HepG2 (cell line): ENCODE data around the gene CABP4. TPM values are rescaled to one million over a fixed set of nuclear protein-coding genes. Genes with fewer than 3 reads are reported as not detected.

Source experiments
- ATAC-seq: fragments of 200-7000 bp; cut with Tn5 transposase; 3 replicates; pipeline ENCODE4 v1.9.1; 2020; ENCODE audit warnings: mild to moderate bottlenecking, moderate library complexity
- BruUV-seq: library from RNA; stranded (reverse); fragments of 400-500 nt; replicated peaks from 2 replicates; lab custom pipeline; 2021; lab: Mats Ljungman, UMichigan
- CTCF ChIA-PET: fragments of 300-600 bp; formaldehyde crosslinking; extraction: SDS; loops from one replicate; lab custom pipeline; 2021; ENCODE audit warnings: low total read pairs, inconsistent platforms, low intra/inter-chr PET ratio; lab: Yijun Ruan, JAX
- POLR2A ChIA-PET: fragments of 350-600 bp; sonication (Branson Sonifier 250); formaldehyde crosslinking; loops from one replicate; lab custom pipeline; 2020; ENCODE audit warnings: antibody characterized with exemption, inconsistent platforms; lab: Yijun Ruan, JAX
- DNase-seq: peaks from one replicate; pipeline ENCODE4 v3.0.0-alpha.2; 2015; ENCODE audit warnings: low spot score
- FAIRE-seq: peaks from 3 replicates; lab custom pipeline; 2011; peaks lifted over from hg19 to GRCh38; lab: Jason Lieb, UNC
- H2AFZ ChIP-seq: one replicate; pipeline ENCODE4 v1.6.1; 2011; ENCODE audit warnings: low read length, inconsistent platforms
- H3K27ac ChIP-seq: fragments of 300-600 bp; 3 replicates; pipeline ENCODE4 v1.8.0; 2011; ENCODE audit warnings: mixed run types, mild to moderate bottlenecking, mixed read lengths, low read length, inconsistent platforms; ENCODE audit not compliant: insufficient read depth; ENCODE audit errors: extremely low read length
- H3K27me3 ChIP-seq, 2 experiments: fragments of 200-600 bp in 1 of 2; 2 replicates in 1 of 2; 3 replicates in 1 of 2; pipeline versions ENCODE4 v1.6.0 to v1.8.0; 2011; ENCODE audit warnings: low read length in 2 of 2, mild to moderate bottlenecking in 2 of 2, moderate library complexity in 2 of 2, inconsistent platforms in 1 of 2; ENCODE audit not compliant: insufficient read depth in 2 of 2, control insufficient read depth in 1 of 2
- H3K36me3 ChIP-seq, 2 experiments: fragments of 200-600 bp in 1 of 2; replicated peaks in 1 of 2; 2 replicates in 1 of 2; 3 replicates in 1 of 2; pipeline versions ENCODE4 v1.5.1 to v1.8.0; 2011; ENCODE audit warnings: low read length in 2 of 2, inconsistent platforms in 1 of 2; ENCODE audit not compliant: insufficient read depth in 2 of 2, control insufficient read depth in 1 of 2
- H3K4me1 ChIP-seq: 2 replicates; pipeline ENCODE4 v1.5.1; 2012; ENCODE audit warnings: low read length, inconsistent platforms; ENCODE audit not compliant: insufficient read depth
- H3K4me2 ChIP-seq: 2 replicates; pipeline ENCODE4 v1.6.0; 2011; ENCODE audit warnings: low read depth, low read length, inconsistent platforms
- H3K4me3 ChIP-seq, 3 experiments: fragments of 200-600 bp in 1 of 3; sonication (generic), shearing (Covaris generic) in 1 of 3; replicated peaks in 1 of 3; 2 replicates each; pipeline ENCODE4 v1.5.1; 2011 to 2016; ENCODE audit warnings: low read length in 3 of 3, inconsistent platforms in 2 of 3, low read depth in 2 of 3, mild to moderate bottlenecking in 2 of 3, control low read depth in 1 of 3, mixed read lengths in 1 of 3; ENCODE audit not compliant: insufficient read depth in 1 of 3
- H3K79me2 ChIP-seq: one replicate; pipeline ENCODE4 v1.6.1; 2011; ENCODE audit warnings: low read length, inconsistent platforms; ENCODE audit not compliant: insufficient read depth
- H3K9ac ChIP-seq: 2 replicates; pipeline ENCODE4 v1.6.0; 2011; ENCODE audit warnings: mild to moderate bottlenecking, low read depth, low read length, inconsistent platforms; ENCODE audit not compliant: insufficient read depth
- H3K9me3 ChIP-seq: 2 replicates; pipeline ENCODE4 v1.5.1; 2012; ENCODE audit warnings: mild to moderate bottlenecking, low read length
- H4K20me1 ChIP-seq: 2 replicates; pipeline ENCODE4 v1.6.0; 2011; ENCODE audit warnings: inconsistent platforms, mild to moderate bottlenecking, low read length, moderate library complexity; ENCODE audit not compliant: insufficient read depth
- AGO2 ChIP-seq: fragments of 200-400 bp; formaldehyde crosslinking; optimal IDR thresholded peaks from 2 replicates; pipeline ENCODE3; 2017; ENCODE audit warnings: mild to moderate bottlenecking, low read depth, low read length, moderate library complexity
- ATF1 ChIP-seq: IDR thresholded peaks from 2 replicates; pipeline ENCODE4 v1.6.1; 2016; ENCODE audit warnings: mild to moderate bottlenecking, control low read depth
- PATZ1 ChIP-seq: sonication (generic); formaldehyde crosslinking; IDR thresholded peaks from 2 replicates; pipeline ENCODE4 v1.4.0; 2020; ENCODE audit warnings: missing genetic modification reagents
- POLR2G ChIP-seq: fragments of 200-400 bp; formaldehyde crosslinking; IDR thresholded peaks from 2 replicates; pipeline ENCODE4 v1.6.1; 2018; ENCODE audit warnings: mild to moderate bottlenecking, low read depth, low read length, moderate library complexity
- RBFOX2 ChIP-seq: fragments of 200-400 bp; formaldehyde crosslinking; IDR thresholded peaks from 2 replicates; pipeline ENCODE4 v1.6.1; 2017; ENCODE audit warnings: low read depth, mild to moderate bottlenecking, low read length
- USF2 ChIP-seq, 2 experiments: sonication (generic) in 1 of 2; formaldehyde crosslinking in 1 of 2; IDR thresholded peaks; 2 replicates each; pipeline versions ENCODE4 v1.5.1 to v1.6.1; 2011 to 2020; ENCODE audit warnings: borderline replicate concordance in 1 of 2, low read depth in 1 of 2, low read length in 1 of 2, mild to moderate bottlenecking in 1 of 2, missing genetic modification reagents in 1 of 2, moderate library complexity in 1 of 2
- ZBTB44 ChIP-seq: sonication (generic); formaldehyde crosslinking; IDR thresholded peaks from 2 replicates; pipeline ENCODE4 v1.4.0; 2020; ENCODE audit warnings: missing genetic modification reagents
- ZNF580 ChIP-seq: IDR thresholded peaks from 2 replicates; pipeline ENCODE4 v1.6.1; 2016; ENCODE audit warnings: low read depth, borderline replicate concordance
- ZNF737 ChIP-seq: sonication (generic); formaldehyde crosslinking; IDR thresholded peaks from 2 replicates; pipeline ENCODE4 v1.5.0; 2020; ENCODE audit warnings: missing genetic modification reagents, mild to moderate bottlenecking, borderline replicate concordance
- ZSCAN12 ChIP-seq: sonication (generic); formaldehyde crosslinking; IDR thresholded peaks from 2 replicates; pipeline ENCODE4 v1.9.0; 2021; ENCODE audit warnings: mild to moderate bottlenecking, missing genetic modification reagents
- WGBS: methylation state at CpG from one replicate; pipeline ENCODE4 v1.1.6; 2017; ENCODE audit warnings: low lambda C conversion rate; 5-methylcytosine and 5-hydroxymethylcytosine counted together
- in situ Hi-C: cut with HindIII; loops from 2 replicates; pipeline ENCODE4 v1.10.0; 2017; ENCODE audit warnings: low pct_unique_long_range_greater_than_20kb; ENCODE audit not compliant: extremely low pct_ligation_motif_present
- intact Hi-C: fragments of 100-400 bp; cut with micrococcal nuclease; formaldehyde crosslinking; loops from one replicate; pipeline ENCODE4 v1.10.0; 2022; ENCODE audit not compliant: unreplicated experiment
- polyA plus RNA-seq, 8 experiments: library from polyadenylated mRNA; depleted of rRNA in 3 of 8; stranded (reverse) in 7 of 8; unstranded in 1 of 8; fragments of >200 nt; fragmentation: Illumina TruSeq in 4 of 8; extraction: Trizol in 4 of 8; gene quantifications; 2 replicates each; pipeline versions ENCODE4 v1.2.1 to v1.2.3, GENCODE V29; 2011 to 2016; ENCODE audit warnings: low read depth in 4 of 8, missing spikeins in 1 of 8, mixed read lengths in 1 of 8; ENCODE audit not compliant: insufficient read depth in 1 of 8
- total RNA-seq, 5 experiments: library from RNA; depleted of rRNA; stranded (reverse); fragments of >200 nt; fragmentation: Illumina TruSeq; extraction: Trizol; gene quantifications; 2 replicates each; pipeline ENCODE4 v1.2.3, GENCODE V29; 2016; ENCODE audit warnings: low read depth in 1 of 5

CABP4 gene
- total and polyA plus RNA-seq, 2 of the 13 experiments (the other 11 are each of a cell fraction or from before 2014, with no cell fraction given): not detected

GRCh38 chr11:67434395-67434881 is 20.7 kb upstream of the CABP4 start:
- CTCF ChIA-PET: no interaction called here
- Histone ChIP-seq H3K4me3 (no peak overlapping the region), H3K36me3 (peaks cover 15 to 28% of the 10 kb centered on the region in 2 experiments; a peak in 4 of 5 replicates), H3K9me3 (no peaks in the 10 kb centered on the region), H4K20me1 (no peaks in the 10 kb centered on the region), H3K27me3 (no peaks in the 10 kb centered on the region), H3K79me2 (peaks cover 1% of the 10 kb centered on the region), H3K9ac (no peak overlapping the region), H2AFZ (no peak overlapping the region), H3K27ac (no peak overlapping the region), H3K4me2 (no peak overlapping the region), H3K4me1 (peaks cover 6% of the 10 kb centered on the region)
- BruUV-seq: no TSS peak
- intact Hi-C loops (no loop called here), in situ Hi-C loops (no loop called here)
- POLR2A ChIA-PET: no interaction called here
- FAIRE-seq: no peak
- WGBS: 98% methylated on average over 7 of the region's 23 CpGs
- no peak for ATAC-seq
- no peak for DNase-seq
- peak; percentile 51 for TF ChIP-seq RBFOX2
- TF ChIP-seq ZBTB44 (CRISPR knock-in tag): no peak
- TF ChIP-seq USF2 (IDR thresholded peaks at IDR 0.05; ENCODE audit: low read depth, low read length): no peak
- TF ChIP-seq USF2 (CRISPR knock-in tag; IDR thresholded peaks at IDR 0.05; ENCODE audit: borderline replicate concordance): no peak
- TF ChIP-seq ZNF580 (CRISPR knock-in tag): no peak
- peak; percentile 20; the same call in 1 of the 2 replicates for TF ChIP-seq POLR2G
- TF ChIP-seq ATF1 (CRISPR knock-in tag): no peak
- TF ChIP-seq ZNF737 (CRISPR knock-in tag): no peak
- no peak for TF ChIP-seq ZSCAN12
- TF ChIP-seq AGO2: peak; percentile 66
- TF ChIP-seq PATZ1 (CRISPR knock-in tag): no peak
